ENCODE results near the gene CX3CR1. TPM values are rescaled to one million over a fixed set of nuclear protein-coding genes. Genes with fewer than 3 reads are reported as not detected.

CX3CR1 gene
- total RNA-seq, 1 donor from 2014 or later = not detected

- no peak overlapping the region for H3K27ac Mint-ChIP-seq (ENCODE audit: unreplicated experiment)
- DNase-seq = no peak
Measured at GRCh38 chr3:39299279-39299678, 19.4 kb upstream of the CX3CR1 start.

GRCh38 chr3:39296197-39297077 is 16.6 kb upstream of the CX3CR1 start:
- no peak for TF ChIP-seq CTCF (IDR thresholded peaks at IDR 0.05; ENCODE audit: partially characterized antibody, unreplicated experiment)
- H3K4me1 Mint-ChIP-seq (ENCODE audit: low read depth, unreplicated experiment) = no peaks in the 10 kb centered on the region
- H3K9me3 Mint-ChIP-seq (ENCODE audit: unreplicated experiment) = peaks cover 8% of the 10 kb centered on the region
- no peak overlapping the region for H3K4me3 Mint-ChIP-seq (ENCODE audit: unreplicated experiment)
- H3K27ac Mint-ChIP-seq (ENCODE audit: unreplicated experiment) = no peak overlapping the region
- H3K27me3 Mint-ChIP-seq (ENCODE audit: unreplicated experiment) = peaks cover 1% of the 10 kb centered on the region
- no peak for DNase-seq
- peaks cover 25% of the 10 kb centered on the region for H3K36me3 Mint-ChIP-seq (ENCODE audit: unreplicated experiment)

More at GRCh38 chr3:39299279-39299678, 19.4 kb upstream of the CX3CR1 start:
- Mint-ChIP-seq H3K27me3 (ENCODE audit: unreplicated experiment) (peaks cover 3% of the 10 kb centered on the region), H3K4me3 (ENCODE audit: unreplicated experiment) (no peak overlapping the region), H3K36me3 (ENCODE audit: unreplicated experiment) (peaks cover 30% of the 10 kb centered on the region), H3K4me1 (ENCODE audit: low read depth, unreplicated experiment) (no peaks in the 10 kb centered on the region), H3K9me3 (ENCODE audit: unreplicated experiment) (peaks cover 11% of the 10 kb centered on the region)
- TF ChIP-seq CTCF (IDR thresholded peaks at IDR 0.05; ENCODE audit: partially characterized antibody, unreplicated experiment) = no peak

GRCh38 chr3:39295184-39295775 is 15.4 kb upstream of the CX3CR1 start:
- peaks cover 1% of the 10 kb centered on the region for H3K27me3 Mint-ChIP-seq (ENCODE audit: unreplicated experiment)
- no peak overlapping the region for H3K27ac Mint-ChIP-seq (ENCODE audit: unreplicated experiment)
- H3K4me3 Mint-ChIP-seq (ENCODE audit: unreplicated experiment) = no peak overlapping the region
- H3K9me3 Mint-ChIP-seq (ENCODE audit: unreplicated experiment) = peaks cover 8% of the 10 kb centered on the region
- H3K4me1 Mint-ChIP-seq (ENCODE audit: low read depth, unreplicated experiment) = no peaks in the 10 kb centered on the region
- peaks cover 15% of the 10 kb centered on the region for H3K36me3 Mint-ChIP-seq (ENCODE audit: unreplicated experiment)
- no peak for DNase-seq
- TF ChIP-seq CTCF (IDR thresholded peaks at IDR 0.05; ENCODE audit: partially characterized antibody, unreplicated experiment) = no peak

- no peak overlapping the region for H3K4me3 Mint-ChIP-seq (ENCODE audit: unreplicated experiment)
- no peak for TF ChIP-seq CTCF (IDR thresholded peaks at IDR 0.05; ENCODE audit: partially characterized antibody, unreplicated experiment)
- DNase-seq = no peak
- H3K36me3 Mint-ChIP-seq (ENCODE audit: unreplicated experiment) = peaks cover 8% of the 10 kb centered on the region
- peaks cover 8% of the 10 kb centered on the region for H3K9me3 Mint-ChIP-seq (ENCODE audit: unreplicated experiment)
- peaks cover 1% of the 10 kb centered on the region for H3K27me3 Mint-ChIP-seq (ENCODE audit: unreplicated experiment)
- no peaks in the 10 kb centered on the region for H3K4me1 Mint-ChIP-seq (ENCODE audit: low read depth, unreplicated experiment)
- no peak overlapping the region for H3K27ac Mint-ChIP-seq (ENCODE audit: unreplicated experiment)
Measured at GRCh38 chr3:39294446-39295183, 14.8 kb upstream of the CX3CR1 start.

Measured in glutamatergic neuron (in vitro differentiated cells).